Stimulated activated naive B cell treated with anti-CD40 and anti-IgM and Interleukin-4, amounts not matched to agents 10 μg/mL and 1 μg/mL and 100 μg/mL, for 72 hours (primary cell): Measurements from ENCODE around the gene SCPEP1.
A peak's percentile ranks its signal among the peaks of the same experiment; 100 is the strongest.
"Not testable (repeated sequence)": the region's sequence is repeated elsewhere in the genome, so short reads cannot be mapped to it uniquely, and the experiment has no call there.

Experiments used
- ATAC-seq, 2 donors: fragments of 150-1000 bp; cut with Tn5 transposase; replicated peaks; 2 replicates each; pipeline ENCODE4 v1.10.0; 2021; ENCODE audit warnings: moderate library complexity in 1 of 2
- DNase-seq: peaks from one replicate; pipeline ENCODE4 v3.0.0; 2021
- H3K27ac Mint-ChIP-seq: one replicate; pipeline ENCODE4 v1.8.0; 2022; ENCODE audit warnings: mild to moderate bottlenecking, mixed read lengths
- H3K27me3 Mint-ChIP-seq, 2 donors: one replicate each; pipeline ENCODE4 v1.8.0; 2022; ENCODE audit warnings: mixed read lengths in 2 of 2
- H3K36me3 Mint-ChIP-seq, 2 donors: one replicate each; pipeline ENCODE4 v1.8.0; 2022; ENCODE audit warnings: mixed read lengths in 2 of 2, mild to moderate bottlenecking in 1 of 2
- H3K4me1 Mint-ChIP-seq, 2 donors: one replicate each; pipeline ENCODE4 v1.8.0; 2022; ENCODE audit warnings: mixed read lengths in 2 of 2, mild to moderate bottlenecking in 1 of 2
- H3K4me3 Mint-ChIP-seq, 2 donors: one replicate each; pipeline ENCODE4 v1.8.0; 2022; ENCODE audit warnings: mild to moderate bottlenecking in 2 of 2, mixed read lengths in 2 of 2, moderate library complexity in 1 of 2
- H3K9me3 Mint-ChIP-seq, 2 donors: one replicate each; pipeline ENCODE4 v1.8.0; 2022; ENCODE audit warnings: mixed read lengths in 2 of 2, mild to moderate bottlenecking in 1 of 2

The SCPEP1 gene

DNA sequence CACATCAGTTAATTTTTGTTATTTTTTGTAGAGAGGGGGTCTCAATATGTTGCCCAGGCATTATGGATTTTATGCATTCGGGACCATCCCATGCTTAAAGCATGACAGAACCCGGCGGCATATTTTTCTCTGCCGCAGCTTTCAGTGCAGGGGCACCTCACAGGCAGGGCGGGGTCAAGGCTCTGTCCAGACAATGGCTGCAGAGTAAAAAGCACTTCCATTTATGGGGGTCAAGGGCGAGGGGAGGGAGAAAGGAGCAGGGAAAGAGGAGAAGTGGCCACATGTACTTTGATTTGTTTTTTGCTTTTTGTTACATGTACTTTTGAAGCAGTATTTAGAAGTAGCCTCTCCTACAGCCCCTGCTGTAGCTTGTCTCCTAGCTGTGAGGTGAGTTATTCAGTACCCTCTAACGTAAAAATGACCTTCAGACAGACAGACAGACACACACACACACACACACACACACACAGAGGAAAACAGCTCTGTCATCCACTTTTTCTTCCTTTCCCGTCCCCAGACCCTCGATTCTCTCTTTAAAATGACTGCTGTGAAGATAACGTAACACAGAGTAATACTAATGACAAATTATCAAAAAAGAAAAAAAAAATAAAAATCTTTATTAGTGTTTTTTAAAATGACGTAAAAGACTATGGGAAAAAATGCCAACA, 856 bp upstream of the SCPEP1 start:
- ATAC-seq (no peak), DNase-seq (no peak)
- Mint-ChIP-seq H3K36me3 (peaks cover 13 to 14% of the 10 kb centered on the region in 2 donors), H3K4me3 (peak overlapping the region in 1 of 2 donors; percentile 67), H3K27ac (no peak overlapping the region), H3K27me3 (peaks cover 0 to 7% of the 10 kb centered on the region in 2 donors), H3K4me1 (peaks cover 12 to 28% of the 10 kb centered on the region in 2 donors), H3K9me3 (no peaks in the 10 kb centered on the region)

DNA sequence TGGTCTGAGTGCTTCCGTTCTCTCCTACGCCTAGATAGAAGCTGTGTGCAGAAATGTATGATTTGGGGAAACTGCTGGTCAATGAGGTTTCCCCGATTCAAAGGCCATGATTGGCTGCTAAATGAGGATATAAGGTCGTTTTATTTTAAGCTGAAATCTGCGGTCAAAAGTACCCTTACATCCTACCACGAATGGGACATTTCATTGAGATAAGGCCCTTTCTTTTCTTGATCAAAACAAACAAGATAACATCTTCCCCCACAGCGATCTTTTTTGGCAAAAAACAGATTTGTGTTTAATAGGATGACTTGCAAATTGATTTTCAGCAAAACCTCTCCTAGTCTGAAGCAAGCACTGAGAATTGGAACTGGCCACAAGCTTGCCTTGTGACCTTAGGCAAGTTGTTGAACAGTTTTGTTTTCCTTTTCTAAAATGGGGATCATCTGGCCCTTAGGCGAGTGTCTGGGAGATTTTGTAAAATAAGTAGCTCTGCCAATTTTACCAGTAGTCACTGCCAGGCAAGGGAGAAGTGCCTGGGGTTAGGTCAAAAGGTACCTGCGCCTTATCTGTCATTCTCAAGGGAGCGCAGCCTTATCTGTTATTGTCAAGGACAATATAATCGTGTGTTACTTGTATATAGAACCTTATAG, 635 bp downstream of the SCPEP1 start:
- peaks cover 21 to 22% of the 10 kb centered on the region in 2 donors for H3K36me3 Mint-ChIP-seq
- DNase-seq = peak; percentile 17
- peak overlapping the region; percentile 97 for H3K27ac Mint-ChIP-seq
- peaks cover 18 to 34% of the 10 kb centered on the region in 2 donors for H3K4me1 Mint-ChIP-seq
- no peaks in the 10 kb centered on the region for H3K9me3 Mint-ChIP-seq
- H3K4me3 Mint-ChIP-seq = peak overlapping the region; percentile 88 to 92
- H3K27me3 Mint-ChIP-seq = peaks cover 0 to 7% of the 10 kb centered on the region in 2 donors
- ATAC-seq = peak; percentile 80 to 84

DNA sequence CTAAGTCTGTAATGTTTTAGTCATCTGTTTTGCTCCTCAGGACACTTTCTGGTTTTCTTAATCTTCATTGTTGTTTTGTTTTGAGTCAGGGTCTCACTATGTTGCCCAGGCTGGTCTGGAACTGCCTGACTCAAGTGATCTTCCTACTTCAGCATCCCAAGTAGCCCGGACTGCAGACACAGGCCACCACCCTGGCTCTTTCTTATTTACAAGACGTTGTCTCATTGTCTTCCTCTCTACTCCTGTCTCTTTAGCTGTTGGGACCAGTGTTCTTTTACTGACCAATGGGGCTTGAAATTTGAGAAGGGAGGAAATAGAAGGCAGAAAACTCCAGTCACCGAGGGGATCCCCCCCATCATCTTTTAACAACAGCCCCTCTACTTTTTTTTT, 1.2 kb downstream of the SCPEP1 start:
- H3K4me3 Mint-ChIP-seq = peak overlapping the region; percentile 88 to 92
- H3K9me3 Mint-ChIP-seq = no peaks in the 10 kb centered on the region
- peak overlapping the region; percentile 97 for H3K27ac Mint-ChIP-seq
- DNase-seq (no peak), ATAC-seq (peak in 1 of 2 donors; percentile 4)
- H3K27me3 Mint-ChIP-seq = peaks cover 0 to 7% of the 10 kb centered on the region in 2 donors
- H3K36me3 Mint-ChIP-seq = peaks cover 26 to 27% of the 10 kb centered on the region in 2 donors
- H3K4me1 Mint-ChIP-seq = peaks cover 18 to 40% of the 10 kb centered on the region in 2 donors

DNA sequence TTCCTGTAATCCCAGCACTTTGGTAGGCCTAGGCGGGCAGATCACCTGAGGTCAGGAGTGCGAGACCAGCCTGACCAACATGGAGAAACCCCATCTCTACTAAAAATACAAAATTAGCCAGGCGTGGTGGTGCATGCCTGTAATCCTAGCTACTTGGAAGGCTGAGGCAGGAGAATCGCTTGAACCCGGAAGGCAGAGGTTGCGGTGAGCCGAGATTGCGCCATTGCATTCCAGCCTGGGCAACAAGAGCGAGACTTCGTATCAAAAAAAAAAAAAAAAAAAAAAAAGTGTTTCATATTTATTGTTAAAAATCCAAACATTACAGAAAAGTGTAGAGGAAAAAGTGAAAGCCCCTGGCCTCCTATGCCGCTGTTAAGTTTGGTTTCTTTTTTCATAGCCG, 2.6 kb downstream of the SCPEP1 start:
- not testable (repeated sequence) for H3K9me3 Mint-ChIP-seq, H3K27ac Mint-ChIP-seq, DNase-seq, H3K4me3 Mint-ChIP-seq, H3K27me3 Mint-ChIP-seq, ATAC-seq
- Mint-ChIP-seq H3K4me1 (peaks cover 23 to 48% of the 10 kb centered on the region in 2 donors), H3K36me3 (peaks cover 37 to 39% of the 10 kb centered on the region in 2 donors)

DNA sequence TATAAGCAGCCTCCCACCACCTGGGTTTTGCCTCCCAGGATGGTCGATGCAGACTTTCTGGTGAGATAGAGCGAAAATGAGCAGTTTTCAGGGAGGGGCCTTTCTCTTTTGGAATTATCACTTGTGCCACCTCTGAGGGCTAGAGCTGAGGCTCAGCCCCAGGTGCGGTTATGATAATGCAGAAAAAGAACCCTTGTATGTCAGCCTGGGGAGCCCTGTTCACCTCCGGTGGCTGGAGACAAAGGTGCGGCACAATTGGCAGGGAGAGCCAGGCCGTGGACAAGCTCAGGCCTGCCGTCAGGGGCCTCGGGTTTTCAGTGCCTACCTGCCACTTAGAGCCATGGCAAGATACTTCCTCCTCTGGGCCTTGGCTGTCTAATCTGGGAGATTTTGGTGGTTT, 4.4 kb downstream of the SCPEP1 start:
- H3K4me1 Mint-ChIP-seq = peaks cover 24 to 52% of the 10 kb centered on the region in 2 donors
- peaks cover 52 to 57% of the 10 kb centered on the region in 2 donors for H3K36me3 Mint-ChIP-seq
- H3K4me3 Mint-ChIP-seq = no peak overlapping the region
- H3K27me3 Mint-ChIP-seq = no peaks in the 10 kb centered on the region
- DNase-seq = no peak
- H3K27ac Mint-ChIP-seq = peak overlapping the region; percentile 3
- no peaks in the 10 kb centered on the region for H3K9me3 Mint-ChIP-seq
- no peak for ATAC-seq

DNA sequence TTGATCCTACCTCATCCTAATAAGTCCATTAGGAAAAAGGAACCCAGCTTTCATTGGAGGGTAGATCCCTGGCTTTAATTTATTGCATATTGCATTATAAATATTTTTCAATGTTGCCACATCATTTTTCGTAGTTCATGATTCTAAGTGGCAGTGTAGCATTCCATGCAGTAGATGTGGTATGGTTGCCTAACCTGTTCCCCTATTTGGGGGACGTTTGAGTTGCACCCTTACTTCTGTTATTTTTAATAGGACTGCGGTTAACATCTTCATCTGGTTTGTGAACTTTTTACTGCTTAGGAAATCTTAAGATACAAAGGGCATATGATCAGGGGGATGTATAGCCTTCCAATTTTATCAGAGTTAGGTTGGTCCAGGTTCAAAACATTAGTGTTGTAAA, 5.4 kb downstream of the SCPEP1 start:
- H3K27ac Mint-ChIP-seq = no peak overlapping the region
- DNase-seq (no peak), ATAC-seq (no peak)
- no peak overlapping the region for H3K4me3 Mint-ChIP-seq
- H3K36me3 Mint-ChIP-seq = peaks cover 62 to 67% of the 10 kb centered on the region in 2 donors
- H3K9me3 Mint-ChIP-seq = no peaks in the 10 kb centered on the region
- peaks cover 24 to 52% of the 10 kb centered on the region in 2 donors for H3K4me1 Mint-ChIP-seq
- H3K27me3 Mint-ChIP-seq = no peaks in the 10 kb centered on the region

DNA sequence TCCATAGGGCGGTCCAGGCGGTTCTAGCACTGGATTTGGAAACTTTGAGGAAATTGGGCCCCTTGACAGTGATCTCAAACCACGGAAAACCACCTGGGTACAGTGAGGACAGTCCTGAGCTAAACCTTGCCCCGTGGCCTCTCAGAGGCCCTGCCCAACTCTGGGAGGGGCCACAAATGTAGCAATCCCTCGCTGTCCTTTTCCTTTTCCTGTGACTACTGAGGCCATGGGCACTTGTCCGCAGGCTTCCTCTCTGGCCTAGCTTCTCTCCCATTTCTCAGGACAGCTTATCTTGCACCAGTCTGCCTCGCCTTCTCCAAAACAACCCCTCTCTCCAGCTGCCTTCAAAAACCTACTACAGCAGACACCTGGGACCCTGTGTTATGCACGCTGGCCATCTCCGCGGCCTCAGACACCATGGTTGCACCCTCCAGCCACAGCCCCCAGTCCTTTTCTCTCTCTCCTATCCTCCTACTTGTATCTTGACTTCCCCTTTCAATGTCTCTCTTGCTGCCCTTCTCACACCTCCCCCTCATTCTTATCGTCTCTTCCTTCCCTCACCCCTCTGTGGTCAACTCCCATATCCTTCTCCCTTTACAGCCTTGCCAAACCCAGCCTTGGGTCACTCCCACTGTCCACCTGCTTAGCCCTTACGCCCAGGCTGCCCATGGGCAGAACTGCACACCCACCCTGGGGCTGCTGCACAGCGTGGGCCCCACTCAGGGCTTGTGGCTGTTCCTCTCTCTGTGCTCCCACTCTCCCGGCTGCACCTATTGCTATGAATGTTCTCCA, 7.6 kb downstream of the SCPEP1 start:
- ATAC-seq (no peak), DNase-seq (no peak)
- Mint-ChIP-seq H3K27ac (no peak overlapping the region), H3K9me3 (no peaks in the 10 kb centered on the region), H3K36me3 (peaks cover 66 to 75% of the 10 kb centered on the region in 2 donors), H3K4me3 (no peak overlapping the region), H3K27me3 (no peaks in the 10 kb centered on the region), H3K4me1 (peaks cover 16 to 39% of the 10 kb centered on the region in 2 donors)

DNA sequence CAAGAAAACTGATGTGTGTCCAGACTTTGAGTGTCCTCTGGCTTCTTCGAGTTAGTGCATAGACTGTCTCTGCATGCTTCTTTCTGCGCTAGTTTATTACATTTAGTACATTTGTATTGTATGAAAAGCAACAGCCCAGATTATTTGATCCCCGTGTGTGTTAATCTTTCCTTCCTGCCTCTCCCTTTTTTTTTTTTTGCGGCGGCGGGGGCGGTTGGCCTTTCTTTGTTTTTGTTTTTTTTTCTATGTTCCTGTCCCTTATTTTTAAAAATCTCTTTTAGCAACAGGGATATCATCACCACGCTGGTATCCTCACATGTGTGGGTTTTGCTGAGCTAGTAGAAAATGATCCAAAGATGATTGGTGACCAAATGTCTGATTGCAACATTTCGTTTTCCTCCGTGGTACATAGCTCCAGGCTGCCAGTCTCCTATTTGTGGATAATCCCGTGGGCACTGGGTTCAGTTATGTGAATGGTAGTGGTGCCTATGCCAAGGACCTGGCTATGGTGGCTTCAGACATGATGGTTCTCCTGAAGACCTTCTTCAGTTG, 9.4 kb downstream of the SCPEP1 start:
- H3K4me1 Mint-ChIP-seq = peaks cover 15 to 37% of the 10 kb centered on the region in 2 donors
- no peak for DNase-seq
- no peak overlapping the region for H3K27ac Mint-ChIP-seq
- H3K9me3 Mint-ChIP-seq = no peaks in the 10 kb centered on the region
- H3K36me3 Mint-ChIP-seq = peaks cover 63 to 72% of the 10 kb centered on the region in 2 donors
- H3K27me3 Mint-ChIP-seq = no peaks in the 10 kb centered on the region
- H3K4me3 Mint-ChIP-seq = no peak overlapping the region
- no peak for ATAC-seq

DNA sequence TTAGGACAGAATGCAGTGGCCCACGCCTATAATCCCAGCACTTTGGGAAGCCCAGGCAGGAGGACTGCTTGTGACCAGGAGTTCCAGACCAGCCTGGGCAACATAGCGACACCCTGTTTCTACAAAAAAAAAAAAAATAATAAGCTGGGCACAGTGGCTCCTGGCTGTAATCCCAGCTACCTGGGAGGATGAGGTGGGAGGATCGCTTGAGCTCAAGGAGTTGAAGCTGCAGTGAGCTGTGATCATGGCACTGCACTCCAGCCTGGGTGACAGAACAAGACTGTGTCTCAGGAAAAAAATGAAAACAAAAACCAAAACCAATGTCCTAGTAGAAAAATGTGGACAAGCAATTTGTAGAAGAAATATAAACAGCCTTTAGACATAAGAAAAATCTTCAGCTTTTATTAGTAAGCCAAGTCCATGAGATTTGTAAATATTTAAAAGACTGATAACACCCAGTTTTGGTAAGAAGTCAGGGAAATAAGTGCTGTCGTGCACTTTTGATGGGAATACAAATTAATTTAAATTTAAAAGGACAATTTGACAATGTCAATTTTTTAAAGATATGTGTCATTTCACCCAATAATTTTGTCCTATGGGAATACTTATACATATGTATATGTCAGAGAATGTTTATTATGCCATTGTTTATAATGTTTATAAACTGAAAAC, 11.1 kb downstream of the SCPEP1 start:
- H3K27me3 Mint-ChIP-seq = no peaks in the 10 kb centered on the region
- H3K27ac Mint-ChIP-seq = no peak overlapping the region
- DNase-seq = no peak
- no peaks in the 10 kb centered on the region for H3K9me3 Mint-ChIP-seq
- H3K36me3 Mint-ChIP-seq = peaks cover 54 to 71% of the 10 kb centered on the region in 2 donors
- H3K4me3 Mint-ChIP-seq = no peak overlapping the region
- peaks cover 11 to 29% of the 10 kb centered on the region in 2 donors for H3K4me1 Mint-ChIP-seq
- ATAC-seq = no peak

DNA sequence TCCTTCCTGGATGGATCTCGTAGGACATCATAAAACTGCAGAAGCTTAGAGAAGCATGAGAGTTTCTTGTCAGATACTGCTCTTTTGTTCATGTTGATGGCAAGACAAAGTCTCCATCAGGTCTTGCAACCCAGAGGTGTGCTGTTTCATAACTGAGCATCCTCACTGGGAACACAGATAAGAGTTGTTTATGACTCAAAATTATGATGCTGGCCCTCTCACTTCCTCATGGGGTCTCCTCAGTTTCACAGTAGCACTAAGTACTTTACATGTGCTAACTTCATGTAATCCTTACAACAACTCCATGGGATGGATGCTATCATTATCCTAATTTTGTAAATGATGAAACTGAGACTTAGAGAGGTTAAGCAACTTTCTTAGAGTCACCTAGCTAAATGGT, 14.4 kb downstream of the SCPEP1 start:
- peaks cover 36 to 52% of the 10 kb centered on the region in 2 donors for H3K36me3 Mint-ChIP-seq
- no peak overlapping the region for H3K27ac Mint-ChIP-seq
- H3K9me3 Mint-ChIP-seq = no peaks in the 10 kb centered on the region

DNA sequence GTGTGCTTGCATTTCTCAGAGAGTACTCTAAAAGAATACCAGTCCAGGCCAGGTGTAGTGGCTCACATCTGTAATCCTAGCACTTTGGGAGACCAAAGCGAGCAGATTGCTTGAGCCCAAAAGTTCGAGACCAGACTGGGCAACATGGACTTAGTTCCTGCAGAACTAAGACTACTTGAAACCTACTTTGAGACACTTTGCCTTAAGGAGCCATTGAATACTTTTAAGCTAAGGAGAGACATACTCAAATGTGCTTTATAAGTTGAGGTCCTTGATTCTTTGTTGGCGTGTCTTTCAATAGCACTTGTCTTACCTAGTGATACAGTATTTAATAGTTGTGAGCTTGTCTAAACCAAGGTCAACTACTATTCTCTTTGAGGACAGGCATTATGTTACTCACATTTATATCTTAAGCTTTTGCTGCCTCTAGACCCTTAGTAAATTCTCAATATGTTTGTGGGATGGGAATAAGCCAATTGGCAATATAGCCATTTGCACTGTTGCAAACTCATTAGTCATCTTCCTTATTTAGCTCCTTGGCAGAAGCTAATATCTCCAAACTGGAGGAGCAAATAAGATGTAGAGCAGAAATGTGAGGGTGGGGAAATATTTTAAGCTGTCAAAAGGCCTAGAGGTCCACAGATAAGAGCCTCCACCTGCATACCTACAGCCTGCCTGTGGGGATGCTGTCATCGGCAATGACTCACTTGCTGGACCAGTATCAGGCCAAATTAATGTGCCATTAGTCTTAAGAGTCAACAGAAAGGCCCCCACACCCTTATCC, 16.3 kb downstream of the SCPEP1 start:
- peaks cover 6 to 13% of the 10 kb centered on the region in 2 donors for H3K4me1 Mint-ChIP-seq
- H3K4me3 Mint-ChIP-seq = no peak overlapping the region
- no peaks in the 10 kb centered on the region for H3K27me3 Mint-ChIP-seq
- H3K36me3 Mint-ChIP-seq = peaks cover 38 to 55% of the 10 kb centered on the region in 2 donors
- no peak overlapping the region for H3K27ac Mint-ChIP-seq
- ATAC-seq = no peak
- H3K9me3 Mint-ChIP-seq = no peaks in the 10 kb centered on the region
- no peak for DNase-seq

More for the DNA sequence above, 14.4 kb downstream of the SCPEP1 start:
- Mint-ChIP-seq H3K4me1 (peaks cover 4 to 15% of the 10 kb centered on the region in 2 donors), H3K4me3 (no peak overlapping the region), H3K27me3 (no peaks in the 10 kb centered on the region)
- DNase-seq (no peak), ATAC-seq (peak; percentile 42 to 64)

DNA sequence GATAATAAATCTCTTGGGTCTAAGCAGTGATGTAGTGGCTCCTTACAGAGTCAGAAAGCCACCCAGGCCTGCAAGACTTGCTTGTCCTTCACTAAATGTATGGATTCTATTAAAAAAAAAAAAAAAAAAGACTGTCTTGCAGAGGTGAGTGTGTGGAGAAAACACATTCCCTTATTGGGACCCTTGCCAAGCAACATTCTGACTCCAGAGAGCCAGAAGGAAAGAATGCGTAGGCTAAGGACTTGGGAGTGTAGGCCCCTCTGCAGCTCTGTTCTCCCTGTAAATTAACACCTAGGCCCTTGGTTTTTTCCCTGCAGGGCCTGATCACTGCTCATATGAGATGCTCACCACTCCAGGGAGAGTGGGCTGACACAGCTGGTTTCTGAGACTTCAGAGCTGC, 17.8 kb downstream of the SCPEP1 start:
- Mint-ChIP-seq H3K4me1 (peaks cover 7 to 16% of the 10 kb centered on the region in 2 donors), H3K27ac (no peak overlapping the region), H3K27me3 (no peaks in the 10 kb centered on the region), H3K36me3 (peaks cover 37 to 55% of the 10 kb centered on the region in 2 donors), H3K4me3 (no peak overlapping the region), H3K9me3 (no peaks in the 10 kb centered on the region)
- DNase-seq (no peak), ATAC-seq (no peak)

DNA sequence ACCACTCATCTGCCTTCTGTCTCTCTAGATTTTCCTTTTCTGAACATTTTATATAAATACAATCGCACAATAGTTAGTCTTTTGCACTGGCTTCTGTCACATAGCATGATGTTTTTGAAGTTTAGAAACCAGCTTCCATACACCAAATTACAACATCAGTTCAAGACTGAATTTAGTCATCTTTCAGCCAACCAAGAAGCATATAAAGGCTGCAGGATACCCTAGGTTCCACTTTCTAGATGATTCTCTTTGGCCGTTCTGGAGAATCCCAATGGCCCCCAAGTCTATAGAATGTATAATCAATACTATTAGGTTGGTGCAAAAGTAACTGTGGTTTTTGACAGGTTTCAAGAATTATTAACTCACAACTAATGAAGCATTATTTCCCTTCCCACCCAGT, 19.4 kb downstream of the SCPEP1 start:
- no peak overlapping the region for H3K27ac Mint-ChIP-seq
- H3K4me1 Mint-ChIP-seq = peaks cover 6 to 13% of the 10 kb centered on the region in 2 donors
- ATAC-seq = no peak

More for the DNA sequence above, 19.4 kb downstream of the SCPEP1 start:
- Mint-ChIP-seq H3K27me3 (no peaks in the 10 kb centered on the region), H3K9me3 (no peaks in the 10 kb centered on the region), H3K36me3 (peaks cover 40 to 58% of the 10 kb centered on the region in 2 donors), H3K4me3 (no peak overlapping the region)
- no peak for DNase-seq
